ENCODE results near the gene TEX51.

Gene TEX51

DNA sequence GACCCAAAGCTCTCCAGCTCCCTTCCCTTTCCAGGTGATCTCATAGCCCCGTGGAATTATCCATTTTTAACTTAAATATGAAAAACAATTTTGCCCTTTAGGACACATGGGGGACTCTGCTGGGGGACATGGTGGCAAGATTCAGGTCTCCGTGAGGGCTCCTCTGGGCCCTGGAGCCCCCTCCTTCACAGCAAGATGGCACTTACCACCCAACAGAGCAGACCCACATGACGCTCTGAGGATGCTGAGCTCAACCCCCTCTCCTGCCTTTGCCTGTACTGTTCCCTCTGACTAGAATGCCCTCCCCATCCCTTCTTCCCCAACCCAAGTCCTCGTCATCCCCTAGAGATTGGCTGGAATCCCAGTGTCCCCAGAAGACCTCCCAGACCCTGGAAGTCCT, 17.2 kb downstream of the TEX51 start:
- no peak for DNase-seq

DNA sequence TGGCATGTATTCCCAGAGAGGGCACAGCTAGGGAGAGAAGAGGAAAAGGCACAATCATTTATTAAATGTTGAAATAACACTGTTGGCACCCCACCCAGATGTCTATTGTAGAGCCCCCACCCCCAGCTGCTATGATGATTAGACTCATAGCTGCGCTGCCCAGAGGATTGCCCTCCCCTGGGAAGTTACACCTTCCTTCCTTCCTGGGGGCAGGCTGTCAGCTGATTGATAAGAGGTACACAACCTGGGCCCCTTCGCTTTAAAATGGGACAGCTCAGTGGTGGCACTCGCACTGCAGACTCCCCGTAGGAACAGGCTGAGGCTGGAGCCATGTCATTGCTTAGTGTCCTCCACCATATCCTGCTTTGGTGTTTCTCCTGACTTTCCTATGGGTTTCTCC, 18.1 kb downstream of the TEX51 start:
- DNase-seq = no peak

GRCh38 chr2:126921066-126921465, 22.4 kb downstream of the TEX51 start:
- no peak for DNase-seq

DNA sequence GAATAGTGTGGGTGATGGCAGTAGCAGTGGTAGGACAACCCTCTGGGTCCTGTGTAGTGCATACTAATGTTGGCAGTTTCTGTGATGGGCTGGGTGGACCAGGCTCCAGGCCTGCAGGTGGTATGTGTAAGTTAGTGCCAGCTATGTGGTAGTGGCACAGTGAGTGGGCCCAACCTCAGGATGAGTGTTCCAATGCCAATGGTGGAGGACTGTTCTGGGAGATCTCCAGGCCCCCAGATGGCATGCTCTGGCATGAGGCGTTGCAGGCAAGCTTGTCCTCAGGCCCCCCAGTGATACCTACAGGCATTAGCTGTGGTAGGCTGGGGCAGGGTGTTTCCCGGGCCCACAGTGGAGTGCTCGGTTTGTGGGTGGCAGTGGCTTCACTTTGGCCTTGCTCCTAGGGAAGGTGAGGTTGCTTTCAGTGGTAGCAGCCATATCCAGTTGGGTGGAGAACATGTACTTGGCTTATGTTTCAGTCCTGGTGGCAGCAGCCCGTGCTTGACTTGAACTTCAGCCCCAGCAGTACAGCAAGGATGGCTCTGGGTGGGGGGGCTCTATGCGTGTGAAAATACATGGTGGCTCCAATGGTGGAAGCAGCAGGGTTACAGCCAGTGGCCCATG, 32.4 kb downstream of the TEX51 start:
- no peak for DNase-seq

DNA sequence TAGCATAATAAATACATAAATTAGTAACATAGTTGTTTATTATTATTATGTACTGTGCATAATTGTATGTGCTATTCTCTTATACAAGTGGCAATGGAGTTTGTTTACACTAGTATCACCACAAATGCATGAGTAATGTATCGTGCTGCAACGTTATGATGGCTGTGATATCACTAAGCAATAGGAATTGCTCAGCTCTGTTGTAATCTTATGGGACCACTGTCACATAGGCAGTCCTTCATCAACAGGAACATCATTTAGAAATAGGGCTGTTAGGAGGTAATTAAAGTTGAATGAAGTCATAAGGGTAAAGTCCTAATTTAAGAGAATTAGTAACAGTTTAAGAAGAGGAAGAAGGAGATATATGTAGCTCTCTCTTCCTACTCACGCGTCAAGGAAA, 33.8 kb downstream of the TEX51 start:
- no peak for DNase-seq

DNA sequence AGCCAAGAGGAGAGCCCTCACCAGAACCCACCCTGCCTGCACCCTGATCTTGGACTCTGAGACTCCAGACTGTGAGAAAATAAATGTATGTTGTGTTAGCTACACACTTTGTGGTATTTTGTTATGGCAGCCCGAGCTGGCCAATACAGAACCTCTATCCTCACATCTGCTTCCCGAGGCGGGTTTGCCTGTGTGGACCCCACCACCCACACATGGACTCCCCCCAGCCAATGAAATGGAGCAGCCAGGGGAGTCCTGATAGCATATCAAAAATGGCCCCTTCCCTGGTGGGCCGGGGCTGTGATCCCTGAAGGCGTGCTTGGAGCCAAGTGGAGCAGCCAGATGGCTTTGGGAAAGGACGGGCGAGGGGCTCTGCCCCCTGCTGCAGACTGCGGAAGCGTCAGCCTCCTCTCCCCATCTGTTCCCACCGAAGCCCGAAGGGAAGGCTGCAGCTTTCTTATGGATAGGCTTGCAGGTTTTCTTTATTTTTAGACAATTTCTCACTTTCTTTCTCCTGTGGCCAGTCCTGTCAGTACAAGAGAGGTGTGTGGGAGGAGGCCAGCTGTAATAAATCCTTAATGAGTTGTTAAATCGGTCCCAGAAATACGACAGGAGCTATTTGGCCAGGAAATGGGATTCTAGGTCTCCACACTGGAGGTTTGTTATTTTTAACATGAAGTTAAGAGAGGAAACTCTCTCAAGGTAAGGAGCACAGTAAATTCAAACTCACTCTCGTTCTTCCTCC, 34.4 kb downstream of the TEX51 start:
- no peak for DNase-seq

DNA sequence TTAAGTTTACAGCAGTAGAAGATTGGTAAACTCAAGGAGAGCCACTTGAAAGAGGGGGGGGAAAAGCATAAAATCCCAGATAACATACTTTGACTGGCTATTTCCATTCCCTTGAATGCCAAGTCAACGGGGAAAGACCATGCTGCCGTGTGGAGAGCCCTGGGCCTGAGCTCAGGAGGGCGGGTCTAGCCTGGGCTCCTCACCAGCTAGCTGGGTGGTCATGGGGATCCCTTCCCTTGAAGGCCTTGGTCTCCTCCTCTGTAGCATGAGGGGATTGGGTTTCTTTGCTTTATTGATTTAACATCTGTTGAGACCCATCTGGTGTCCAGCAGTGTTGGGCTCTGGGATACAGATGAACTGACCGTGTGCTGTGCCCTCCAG, 35.0 kb downstream of the TEX51 start:
- no peak for DNase-seq

DNA sequence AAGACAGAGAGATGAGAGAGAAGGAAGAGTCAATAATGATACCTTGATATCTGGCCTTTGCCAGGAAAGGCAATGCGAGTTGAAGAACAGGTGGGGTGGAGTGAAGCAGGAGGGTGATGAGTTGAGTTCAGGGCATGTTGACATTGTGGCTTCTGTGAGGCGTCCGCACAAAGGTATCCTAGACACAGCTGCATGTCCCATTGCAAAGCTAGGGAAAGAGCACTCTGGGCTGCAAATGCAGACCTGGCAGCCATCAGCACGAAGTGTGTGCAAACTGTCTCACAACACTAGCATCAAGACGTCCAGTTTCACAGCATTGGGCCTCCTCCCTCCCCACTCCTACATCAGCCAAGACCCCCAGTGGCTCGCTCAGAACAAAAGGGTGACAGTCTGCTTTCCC, 36.1 kb downstream of the TEX51 start:
- no peak for DNase-seq

- no peak for DNase-seq
These were observed 37.1 kb downstream of the TEX51 start for GRCh38 chr2:126935774-126936173.

GRCh38 chr2:126936219-126936723, 37.6 kb downstream of the TEX51 start:
- DNase-seq = no peak

DNA sequence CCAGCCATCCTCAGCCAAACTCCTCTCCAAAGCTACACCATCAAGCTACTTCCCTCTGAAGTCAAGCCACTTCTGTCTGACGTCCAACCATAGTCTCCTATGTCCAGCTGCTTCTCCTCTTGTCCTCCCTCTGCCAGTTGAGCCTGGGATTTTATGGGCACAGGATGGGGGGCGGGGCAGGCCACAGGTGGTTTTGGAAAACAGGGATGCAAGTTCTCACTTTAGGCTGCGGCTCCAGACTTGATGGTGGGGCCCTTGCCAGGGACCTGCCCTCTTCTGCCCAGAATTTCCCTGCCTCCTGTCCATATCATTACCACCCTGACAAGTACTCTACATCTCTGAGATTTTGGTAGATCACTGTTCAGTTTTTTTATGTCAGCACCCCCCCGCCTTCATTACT, 41.6 kb downstream of the TEX51 start:
- DNase-seq = no peak

GRCh38 chr2:126942427-126943203, 43.9 kb downstream of the TEX51 start:
- no peak for DNase-seq

DNA sequence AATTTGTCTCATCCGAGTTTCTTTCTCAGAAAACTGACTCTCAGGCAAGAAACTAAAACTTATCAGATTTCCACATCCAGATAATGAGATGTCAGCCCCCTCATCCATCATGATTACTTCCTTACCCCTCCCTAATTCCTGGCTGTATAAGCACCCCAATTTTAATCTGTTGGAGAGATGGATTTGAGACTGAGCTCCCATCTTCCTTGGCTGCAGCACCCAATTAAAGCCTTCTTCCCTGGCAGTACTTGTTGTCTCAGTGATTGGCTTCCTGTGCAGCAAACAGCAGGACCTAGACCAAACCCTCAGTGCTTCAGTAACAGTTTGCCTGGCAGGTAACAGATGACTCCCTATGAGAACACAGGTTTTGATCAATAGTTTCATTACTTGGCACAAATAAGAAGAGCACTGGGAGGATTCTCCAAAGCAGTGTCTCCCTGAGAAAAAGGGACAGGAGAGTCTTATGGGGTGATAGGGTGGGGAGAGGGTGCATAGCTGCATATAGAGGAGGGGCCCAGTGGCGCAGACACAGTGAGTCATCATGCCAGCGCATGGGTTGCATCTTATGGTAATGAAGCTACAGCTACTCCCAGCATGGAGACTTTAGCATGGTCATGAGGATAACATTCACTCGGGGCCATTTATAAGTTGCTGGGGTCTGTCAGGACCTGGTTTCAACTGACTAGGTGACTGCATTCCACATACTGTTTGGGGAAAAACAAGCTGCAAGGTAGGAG, 45.1 kb downstream of the TEX51 start:
- DNase-seq = no peak

DNA sequence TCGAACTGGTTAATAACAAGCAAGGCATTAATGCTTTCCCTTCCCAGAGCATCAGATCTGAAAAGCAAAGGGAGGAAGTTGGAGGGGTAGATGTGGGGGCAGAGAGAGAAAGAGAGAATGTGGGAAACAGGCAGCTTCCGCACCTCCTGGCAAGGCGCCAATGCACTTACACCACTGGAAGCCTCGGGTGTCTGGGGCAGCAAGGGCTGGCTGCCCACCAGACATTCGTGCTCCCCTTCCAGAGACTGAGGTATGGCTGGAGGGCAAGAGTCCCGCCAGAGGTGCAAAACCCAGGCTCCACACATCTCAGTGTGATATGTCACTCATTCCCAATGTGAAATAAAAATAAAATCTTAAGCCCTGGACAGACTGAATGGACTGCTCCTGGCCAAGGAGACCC, 46.4 kb downstream of the TEX51 start:
- no peak for DNase-seq

GRCh38 chr2:126946318-126947102, 47.8 kb downstream of the TEX51 start:
- DNase-seq = no peak

GRCh38 chr2:126947103-126947429, 48.4 kb downstream of the TEX51 start:
- no peak for DNase-seq

- no peak for DNase-seq
These were observed 51.1 kb downstream of the TEX51 start for GRCh38 chr2:126949775-126950174.

DNA sequence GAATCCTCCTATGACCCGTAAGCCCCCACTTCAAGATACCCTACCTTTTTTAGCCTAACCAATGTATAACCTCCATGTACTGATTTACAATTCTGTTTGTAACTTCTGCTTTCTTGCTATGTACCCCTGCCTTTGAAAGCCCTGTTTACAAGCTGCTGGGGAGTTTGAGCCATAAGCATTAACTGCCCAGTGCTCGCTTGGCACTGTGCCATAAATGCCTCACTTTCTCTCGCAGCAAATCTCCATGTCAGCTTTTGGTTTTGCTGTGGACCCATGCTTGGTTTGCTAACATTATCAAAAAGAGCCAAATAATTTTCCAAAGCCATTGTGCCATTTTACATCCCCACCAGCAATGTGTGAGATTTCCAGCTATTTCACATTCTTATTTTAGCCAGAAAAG, 51.8 kb downstream of the TEX51 start:
- no peak for DNase-seq
